ENCODE measurements around the gene DCHS1. TPM values are rescaled to one million over a fixed set of nuclear protein-coding genes. Genes with fewer than 3 reads are reported as not detected.
A peak's percentile ranks its signal among the peaks of the same experiment; 100 is the strongest.

The DCHS1 gene
- total and polyA plus RNA-seq, 2 donors (not counting 1 experiment from before 2014, with no cell fraction given) = 0.92 to 23.9 TPM

DNA sequence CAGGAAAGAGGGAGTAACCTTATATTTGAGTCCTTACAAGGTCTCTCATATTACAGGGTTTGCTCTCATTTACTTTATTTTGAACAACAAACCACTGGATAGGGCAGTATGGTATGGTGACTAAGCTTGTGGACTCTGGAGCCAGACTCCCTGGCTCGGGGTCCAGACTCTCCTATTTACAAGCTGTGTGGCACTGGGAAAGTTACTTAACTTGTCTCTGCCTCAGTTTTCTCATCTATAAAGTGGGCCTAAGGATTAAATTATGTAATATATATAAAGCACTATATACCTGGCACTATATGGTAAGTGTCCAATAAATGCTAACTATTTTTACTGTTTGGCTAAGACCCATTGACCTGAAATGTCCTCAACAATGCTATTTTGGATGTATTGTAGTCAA lies 1.7 kb upstream of the DCHS1 start:
- Histone ChIP-seq H3K4me2 (ENCODE audit: extremely low read depth, insufficient read depth, low read length) (no peak overlapping the region), H3K36me3 (ENCODE audit: control insufficient read depth, insufficient read depth, low read length) (no peaks in the 10 kb centered on the region), H3K4me3 (replicated peaks in 1 of 4; ENCODE audit: control extremely low read depth in 1 of 4, insufficient read depth in 1 of 4, low read depth in 3 of 4, low read length in 4 of 4) (no peak overlapping the region), H2AFZ (ENCODE audit: low read length) (no peak overlapping the region), H3K9ac (ENCODE audit: insufficient read depth, low read length) (no peak overlapping the region), H3K27ac (ENCODE audit: insufficient read depth, low read length) (no peak overlapping the region), H3K79me2 (ENCODE audit: control insufficient read depth, insufficient read depth, low read length) (no peaks in the 10 kb centered on the region), H4K20me1 (ENCODE audit: control insufficient read depth, extremely low read depth, insufficient read depth, low read length) (no peaks in the 10 kb centered on the region), H3K9me3 (ENCODE audit: control insufficient read depth, insufficient read depth, low read depth, low read length) (no peaks in the 10 kb centered on the region), H3K4me1 (ENCODE audit: control insufficient read depth, extremely low read depth, insufficient read depth, low read length) (no peaks in the 10 kb centered on the region), H3K27me3 (ENCODE audit: control insufficient read depth, insufficient read depth, low read length) (peaks cover 24% of the 10 kb centered on the region)
- peak in 1 of 2 donors; percentile 19 for DNase-seq (ENCODE audit: low read depth in 2 of 2)
- no peak for TF ChIP-seq EZH2 (IDR thresholded peaks at IDR 0.05; ENCODE audit: low read length, missing control alignments)
- TF ChIP-seq, protein P1, sequence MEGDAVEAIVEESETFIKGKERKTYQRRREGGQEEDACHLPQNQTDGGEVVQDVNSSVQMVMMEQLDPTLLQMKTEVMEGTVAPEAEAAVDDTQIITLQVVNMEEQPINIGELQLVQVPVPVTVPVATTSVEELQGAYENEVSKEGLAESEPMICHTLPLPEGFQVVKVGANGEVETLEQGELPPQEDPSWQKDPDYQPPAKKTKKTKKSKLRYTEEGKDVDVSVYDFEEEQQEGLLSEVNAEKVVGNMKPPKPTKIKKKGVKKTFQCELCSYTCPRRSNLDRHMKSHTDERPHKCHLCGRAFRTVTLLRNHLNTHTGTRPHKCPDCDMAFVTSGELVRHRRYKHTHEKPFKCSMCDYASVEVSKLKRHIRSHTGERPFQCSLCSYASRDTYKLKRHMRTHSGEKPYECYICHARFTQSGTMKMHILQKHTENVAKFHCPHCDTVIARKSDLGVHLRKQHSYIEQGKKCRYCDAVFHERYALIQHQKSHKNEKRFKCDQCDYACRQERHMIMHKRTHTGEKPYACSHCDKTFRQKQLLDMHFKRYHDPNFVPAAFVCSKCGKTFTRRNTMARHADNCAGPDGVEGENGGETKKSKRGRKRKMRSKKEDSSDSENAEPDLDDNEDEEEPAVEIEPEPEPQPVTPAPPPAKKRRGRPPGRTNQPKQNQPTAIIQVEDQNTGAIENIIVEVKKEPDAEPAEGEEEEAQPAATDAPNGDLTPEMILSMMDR (conservative IDR thresholded peaks at IDR 0.05 in 1 of 2, IDR thresholded peaks at IDR 0.05 in 1 of 2; ENCODE audit: low read depth in 1 of 2, low read length in 2 of 2) = no peak

DNA sequence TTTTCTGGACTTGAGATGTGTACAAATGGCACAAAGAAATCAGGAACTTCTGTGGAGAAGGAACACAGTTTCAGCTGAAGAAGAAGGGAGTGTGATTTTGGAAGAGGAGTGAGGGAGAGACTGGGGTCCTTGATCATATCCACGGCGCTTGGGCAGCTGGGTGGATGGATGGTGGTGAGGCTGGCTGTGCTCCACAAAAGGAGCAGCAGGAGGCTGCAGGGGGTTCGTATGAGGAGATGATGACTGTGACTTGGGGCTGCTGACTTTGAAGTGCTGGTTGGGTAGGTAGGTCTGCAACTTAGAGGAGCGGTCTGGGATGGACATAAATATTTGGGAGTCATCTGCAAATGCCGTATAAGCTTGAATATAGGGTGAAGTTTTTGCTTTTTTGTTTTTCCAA lies 1.3 kb upstream of the DCHS1 start:
- Histone ChIP-seq H3K27me3 (ENCODE audit: control insufficient read depth, insufficient read depth, low read length) (peaks cover 25% of the 10 kb centered on the region), H3K36me3 (ENCODE audit: control insufficient read depth, insufficient read depth, low read length) (no peaks in the 10 kb centered on the region), H3K27ac (ENCODE audit: insufficient read depth, low read length) (no peak overlapping the region), H3K9ac (ENCODE audit: insufficient read depth, low read length) (no peak overlapping the region), H3K4me1 (ENCODE audit: control insufficient read depth, extremely low read depth, insufficient read depth, low read length) (no peaks in the 10 kb centered on the region), H2AFZ (ENCODE audit: low read length) (no peak overlapping the region), H3K9me3 (ENCODE audit: control insufficient read depth, insufficient read depth, low read depth, low read length) (no peaks in the 10 kb centered on the region), H3K4me3 (replicated peaks in 1 of 4; ENCODE audit: control extremely low read depth in 1 of 4, insufficient read depth in 1 of 4, low read depth in 3 of 4, low read length in 4 of 4) (peak overlapping the region in 1 of 4 experiments; percentile 55), H4K20me1 (ENCODE audit: control insufficient read depth, extremely low read depth, insufficient read depth, low read length) (no peaks in the 10 kb centered on the region), H3K4me2 (ENCODE audit: extremely low read depth, insufficient read depth, low read length) (peak overlapping the region; percentile 19), H3K79me2 (ENCODE audit: control insufficient read depth, insufficient read depth, low read length) (no peaks in the 10 kb centered on the region)
- no peak for TF ChIP-seq EZH2 (IDR thresholded peaks at IDR 0.05; ENCODE audit: low read length, missing control alignments)
- TF ChIP-seq, protein P1 (conservative IDR thresholded peaks at IDR 0.05 in 1 of 2, IDR thresholded peaks at IDR 0.05 in 1 of 2; ENCODE audit: low read depth in 1 of 2, low read length in 2 of 2) = no peak
- DNase-seq (ENCODE audit: low read depth in 2 of 2) = no peak

DNA sequence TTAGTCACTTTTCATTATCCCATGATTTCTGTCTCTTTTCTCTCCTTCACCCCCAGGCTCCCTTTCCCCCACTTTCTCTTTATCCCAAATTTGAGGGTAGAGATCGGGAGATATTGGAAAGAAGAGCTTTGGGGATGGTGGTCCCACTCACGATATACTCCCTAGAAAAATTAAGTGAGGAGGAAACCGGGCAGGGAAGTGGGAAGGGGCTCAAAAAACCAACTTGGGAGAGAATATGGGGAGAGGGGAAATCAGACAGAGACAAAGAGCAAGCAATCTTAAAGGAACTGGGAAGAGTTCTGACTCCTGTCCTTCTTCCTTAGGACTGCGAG lies 941 bp upstream of the DCHS1 start:
- H3K9me3 ChIP-seq (ENCODE audit: control insufficient read depth, insufficient read depth, low read depth, low read length) = no peaks in the 10 kb centered on the region
- H4K20me1 ChIP-seq (ENCODE audit: control insufficient read depth, extremely low read depth, insufficient read depth, low read length) = no peaks in the 10 kb centered on the region
- DNase-seq (ENCODE audit: low read depth in 2 of 2) = no peak
- no peak for TF ChIP-seq EZH2 (IDR thresholded peaks at IDR 0.05; ENCODE audit: low read length, missing control alignments)
- TF ChIP-seq, protein P1 (conservative IDR thresholded peaks at IDR 0.05 in 1 of 2, IDR thresholded peaks at IDR 0.05 in 1 of 2; ENCODE audit: low read depth in 1 of 2, low read length in 2 of 2) = no peak
- H3K4me2 ChIP-seq (ENCODE audit: extremely low read depth, insufficient read depth, low read length) = peak overlapping the region; percentile 19
- peaks cover 27% of the 10 kb centered on the region for H3K27me3 ChIP-seq (ENCODE audit: control insufficient read depth, insufficient read depth, low read length)
- H3K4me3 ChIP-seq (replicated peaks in 1 of 4; ENCODE audit: control extremely low read depth in 1 of 4, insufficient read depth in 1 of 4, low read depth in 3 of 4, low read length in 4 of 4) = peak overlapping the region in 1 of 4 experiments; percentile 55
- H3K27ac ChIP-seq (ENCODE audit: insufficient read depth, low read length) = no peak overlapping the region
- no peak overlapping the region for H2AFZ ChIP-seq (ENCODE audit: low read length)
- H3K4me1 ChIP-seq (ENCODE audit: control insufficient read depth, extremely low read depth, insufficient read depth, low read length) = no peaks in the 10 kb centered on the region
- no peak overlapping the region for H3K9ac ChIP-seq (ENCODE audit: insufficient read depth, low read length)
- H3K36me3 ChIP-seq (ENCODE audit: control insufficient read depth, insufficient read depth, low read length) = no peaks in the 10 kb centered on the region
- no peaks in the 10 kb centered on the region for H3K79me2 ChIP-seq (ENCODE audit: control insufficient read depth, insufficient read depth, low read length)
